Right atrium auricular region (tissue), 2 donors: ENCODE measurements around the gene IMP3. TPM values are rescaled to one million over a fixed set of nuclear protein-coding genes. Genes with fewer than 3 reads are reported as not detected.
"Not testable (repeated sequence)": the region's sequence is repeated elsewhere in the genome, so short reads cannot be mapped to it uniquely, and the experiment has no call there.

Experiments
- DNase-seq: peaks from one replicate; pipeline ENCODE4 v3.0.0-alpha.2; 2019; ENCODE audit warnings: low spot score
- H3K27ac ChIP-seq, 2 donors: fragments of 200-600 bp; sonication (generic); 1 replicate in 1 of 2; 2 replicates in 1 of 2; pipeline ENCODE4 v1.5.1; 2016 to 2019
- H3K27me3 ChIP-seq, 2 donors: fragments of 200-600 bp; sonication (generic); one replicate each; pipeline versions ENCODE4 v1.5.1 to v1.6.0; 2017 to 2019
- H3K36me3 ChIP-seq: fragments of 200-600 bp; sonication (generic); one replicate; pipeline ENCODE4 v1.5.1; 2016
- H3K4me1 ChIP-seq, 2 donors: fragments of 200-600 bp; sonication (generic); one replicate each; pipeline versions ENCODE4 v1.5.1 to v1.6.0; 2017 to 2019
- H3K4me3 ChIP-seq, 2 donors: fragments of 200-600 bp; sonication (generic); 1 replicate in 1 of 2; 2 replicates in 1 of 2; pipeline ENCODE4 v1.5.1; 2017 to 2019; ENCODE audit warnings: mild to moderate bottlenecking in 1 of 2, moderate library complexity in 1 of 2
- H3K9me3 ChIP-seq, 2 donors: fragments of 200-600 bp; sonication (generic); one replicate each; pipeline ENCODE4 v1.5.1; 2019
- CTCF ChIP-seq, 2 donors: fragments of 200-600 bp; sonication (generic); IDR thresholded peaks; one replicate each; pipeline ENCODE4 v1.5.1; 2019; ENCODE audit warnings: antibody characterized with exemption in 2 of 2
- total RNA-seq, 2 donors: library from RNA; depleted of rRNA; stranded (reverse); fragments of >200 nt; gene quantifications; one replicate each; pipeline ENCODE4 v1.1.0, GENCODE V29; 2016

The IMP3 gene
- total RNA-seq, 2 donors from 2014 or later: 71.2 to 119 TPM

- no peak for TF ChIP-seq CTCF (IDR thresholded peaks at IDR 0.05)
These were observed 4.0 kb downstream of the IMP3 start for GRCh38 chr15:75636026-75636425.

GRCh38 chr15:75633922-75634321 is 6.1 kb downstream of the IMP3 start:
- H3K9me3 ChIP-seq, H3K27ac ChIP-seq, H3K36me3 ChIP-seq, H3K4me3 ChIP-seq, DNase-seq, H3K27me3 ChIP-seq: not testable (repeated sequence)
- H3K4me1 ChIP-seq: peaks cover 0 to 21% of the 10 kb centered on the region in 2 donors

More at GRCh38 chr15:75636026-75636425, 4.0 kb downstream of the IMP3 start:
- no peak for DNase-seq
- no peaks in the 10 kb centered on the region for H3K9me3 ChIP-seq
- no peak overlapping the region for H3K4me3 ChIP-seq
- H3K36me3 ChIP-seq: no peaks in the 10 kb centered on the region
- H3K27ac ChIP-seq: no peak overlapping the region
- peaks cover 0 to 34% of the 10 kb centered on the region in 2 donors for H3K4me1 ChIP-seq
- H3K27me3 ChIP-seq: no peaks in the 10 kb centered on the region

GRCh38 chr15:75631935-75632334 is 8.1 kb downstream of the IMP3 start:
- Histone ChIP-seq H3K4me3 (no peak overlapping the region), H3K27ac (no peak overlapping the region), H3K4me1 (peaks cover 0 to 2% of the 10 kb centered on the region in 2 donors), H3K9me3 (no peaks in the 10 kb centered on the region), H3K27me3 (no peaks in the 10 kb centered on the region), H3K36me3 (no peaks in the 10 kb centered on the region)
- no peak for TF ChIP-seq CTCF (IDR thresholded peaks at IDR 0.05)
- no peak for DNase-seq

- Histone ChIP-seq H3K4me1 (peaks cover 0 to 7% of the 10 kb centered on the region in 2 donors), H3K27me3 (no peaks in the 10 kb centered on the region), H3K9me3 (no peaks in the 10 kb centered on the region), H3K36me3 (no peaks in the 10 kb centered on the region), H3K4me3 (peak within 1 kb of the TSS; percentile 83), H3K27ac (peak within 1 kb of the TSS; percentile 96)
- DNase-seq: peak; percentile 94
- no peak for TF ChIP-seq CTCF (IDR thresholded peaks at IDR 0.05)
These were observed 14.3 kb downstream of the IMP3 start, which contains the start of gene SNUPN for GRCh38 chr15:75625542-75626347. Gene SNUPN (minus strand): TSS chr15:75625725. CDS start chr15:75621051, 4,674 bp downstream.

GRCh38 chr15:75622505-75622904 is 17.5 kb downstream of the IMP3 start:
- no peak overlapping the region for H3K4me3 ChIP-seq
- no peak for TF ChIP-seq CTCF (IDR thresholded peaks at IDR 0.05)
- H3K9me3 ChIP-seq: no peaks in the 10 kb centered on the region
- H3K27me3 ChIP-seq: no peaks in the 10 kb centered on the region
- no peak overlapping the region for H3K27ac ChIP-seq
- H3K36me3 ChIP-seq: peaks cover 20% of the 10 kb centered on the region
- peaks cover 0 to 14% of the 10 kb centered on the region in 2 donors for H3K4me1 ChIP-seq
- no peak for DNase-seq

- Histone ChIP-seq H3K9me3 (no peaks in the 10 kb centered on the region), H3K4me3 (no peak overlapping the region), H3K36me3 (peaks cover 35% of the 10 kb centered on the region), H3K27ac (peak overlapping the region; percentile 65 to 66), H3K27me3 (no peaks in the 10 kb centered on the region), H3K4me1 (peaks cover 0 to 8% of the 10 kb centered on the region in 2 donors)
- DNase-seq: peak; percentile 93
- TF ChIP-seq CTCF (IDR thresholded peaks at IDR 0.05): no peak
These were observed 19.1 kb downstream of the IMP3 start for GRCh38 chr15:75620841-75621391.
